ENCODE results near the gene PHC3.
A peak's percentile ranks its signal among the peaks of the same experiment; 100 is the strongest.

Gene PHC3

GRCh38 chr3:170056710-170057454 lies 124.7 kb downstream of the PHC3 start:
- no peak overlapping the region for H3K4me3 ChIP-seq (replicated peaks; ENCODE audit: insufficient read depth, low read length)
- H3K27me3 ChIP-seq (ENCODE audit: insufficient read depth, poor library complexity, severe bottlenecking) = no peaks in the 10 kb centered on the region
- no peak overlapping the region for H3K27ac ChIP-seq (replicated peaks)
- TF ChIP-seq CTCF (IDR thresholded peaks at IDR 0.05; ENCODE audit: insufficient read depth, low read length) (no peak), GABPA (IDR thresholded peaks at IDR 0.05; ENCODE audit: low read depth) (no peak), POLR2AphosphoS5 (IDR thresholded peaks at IDR 0.05; ENCODE audit: low read depth) (no peak), SPI1 (IDR thresholded peaks at IDR 0.05; ENCODE audit: borderline replicate concordance, low read depth) (no peak), REST (IDR thresholded peaks at IDR 0.05; ENCODE audit: insufficient replicate concordance, low read depth) (no peak)
- no peak for DNase-seq (ENCODE audit: low read depth in 1 of 2, low spot score in 1 of 2)

GRCh38 chr3:170055209-170055608 lies 126.3 kb downstream of the PHC3 start:
- no peaks in the 10 kb centered on the region for H3K27me3 ChIP-seq (ENCODE audit: insufficient read depth, poor library complexity, severe bottlenecking)
- no peak for DNase-seq (ENCODE audit: low read depth in 1 of 2, low spot score in 1 of 2)
- no peak overlapping the region for H3K27ac ChIP-seq (replicated peaks)
- H3K4me3 ChIP-seq (replicated peaks; ENCODE audit: insufficient read depth, low read length) = no peak overlapping the region
- no peak for TF ChIP-seq CTCF (IDR thresholded peaks at IDR 0.05; ENCODE audit: insufficient read depth, low read length)
- TF ChIP-seq POLR2AphosphoS5 (IDR thresholded peaks at IDR 0.05; ENCODE audit: low read depth) = no peak
- TF ChIP-seq GABPA (IDR thresholded peaks at IDR 0.05; ENCODE audit: low read depth) = no peak
- TF ChIP-seq REST (IDR thresholded peaks at IDR 0.05; ENCODE audit: insufficient replicate concordance, low read depth) = no peak
- no peak for TF ChIP-seq SPI1 (IDR thresholded peaks at IDR 0.05; ENCODE audit: borderline replicate concordance, low read depth)

GRCh38 chr3:170054204-170054603 lies 127.3 kb downstream of the PHC3 start:
- Histone ChIP-seq H3K4me3 (replicated peaks; ENCODE audit: insufficient read depth, low read length) (no peak overlapping the region), H3K27ac (replicated peaks) (no peak overlapping the region), H3K27me3 (ENCODE audit: insufficient read depth, poor library complexity, severe bottlenecking) (no peaks in the 10 kb centered on the region)
- peak in 1 of 2 experiments; percentile 39 for DNase-seq (ENCODE audit: low read depth in 1 of 2, low spot score in 1 of 2)
- TF ChIP-seq POLR2AphosphoS5 (IDR thresholded peaks at IDR 0.05; ENCODE audit: low read depth) (no peak), CTCF (IDR thresholded peaks at IDR 0.05; ENCODE audit: insufficient read depth, low read length) (no peak), REST (IDR thresholded peaks at IDR 0.05; ENCODE audit: insufficient replicate concordance, low read depth) (no peak), SPI1 (IDR thresholded peaks at IDR 0.05; ENCODE audit: borderline replicate concordance, low read depth) (no peak), GABPA (IDR thresholded peaks at IDR 0.05; ENCODE audit: low read depth) (no peak)

Data from HL-60 (cell line).